Measurements from ENCODE around the gene TPST2.

- TF ChIP-seq, protein P1, sequence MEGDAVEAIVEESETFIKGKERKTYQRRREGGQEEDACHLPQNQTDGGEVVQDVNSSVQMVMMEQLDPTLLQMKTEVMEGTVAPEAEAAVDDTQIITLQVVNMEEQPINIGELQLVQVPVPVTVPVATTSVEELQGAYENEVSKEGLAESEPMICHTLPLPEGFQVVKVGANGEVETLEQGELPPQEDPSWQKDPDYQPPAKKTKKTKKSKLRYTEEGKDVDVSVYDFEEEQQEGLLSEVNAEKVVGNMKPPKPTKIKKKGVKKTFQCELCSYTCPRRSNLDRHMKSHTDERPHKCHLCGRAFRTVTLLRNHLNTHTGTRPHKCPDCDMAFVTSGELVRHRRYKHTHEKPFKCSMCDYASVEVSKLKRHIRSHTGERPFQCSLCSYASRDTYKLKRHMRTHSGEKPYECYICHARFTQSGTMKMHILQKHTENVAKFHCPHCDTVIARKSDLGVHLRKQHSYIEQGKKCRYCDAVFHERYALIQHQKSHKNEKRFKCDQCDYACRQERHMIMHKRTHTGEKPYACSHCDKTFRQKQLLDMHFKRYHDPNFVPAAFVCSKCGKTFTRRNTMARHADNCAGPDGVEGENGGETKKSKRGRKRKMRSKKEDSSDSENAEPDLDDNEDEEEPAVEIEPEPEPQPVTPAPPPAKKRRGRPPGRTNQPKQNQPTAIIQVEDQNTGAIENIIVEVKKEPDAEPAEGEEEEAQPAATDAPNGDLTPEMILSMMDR (IDR thresholded peaks at IDR 0.05): no peak
- no peak for TF ChIP-seq POLR2A (IDR thresholded peaks at IDR 0.05)
Observed at GRCh38 chr22:26589367-26589844, 526 bp downstream of the TPST2 start.
